ENCODE results near the gene ZNF648.

GRCh38 chr1:182059936-182060335, 1.6 kb downstream of the ZNF648 start:
- TF ChIP-seq POLR2A (IDR thresholded peaks at IDR 0.05; ENCODE audit: low read length), result no peak
- no peak for TF ChIP-seq ESRRA (IDR thresholded peaks at IDR 0.05; ENCODE audit: borderline replicate concordance, low read length)
- TF ChIP-seq CBX2 (IDR thresholded peaks at IDR 0.05; ENCODE audit: borderline replicate concordance, low read depth), result no peak
- TF ChIP-seq HOXA7 (CRISPR knock-in tag; IDR thresholded peaks at IDR 0.05), result no peak
- no peak for TF ChIP-seq ZNF302 (CRISPR knock-in tag; IDR thresholded peaks at IDR 0.05)
